GM12878 (cell line): ENCODE results near the gene LCE2D. TPM values are rescaled to one million over a fixed set of nuclear protein-coding genes. Genes with fewer than 3 reads are reported as not detected.

ENCODE experiments used
- ATAC-seq: fragments of 200-7000 bp; cut with Tn5 transposase; 3 replicates; pipeline ENCODE4 v1.9.1; 2020; ENCODE audit warnings: mild to moderate bottlenecking, moderate library complexity
- BruUV-seq: library from RNA; stranded (reverse); fragments of 400-500 nt; replicated peaks from 2 replicates; lab custom pipeline; 2021; lab: Mats Ljungman, UMichigan
- CTCF ChIA-PET: fragments of 300-600 bp; sonication (Branson Sonifier 250); formaldehyde crosslinking; extraction: SDS; loops from one replicate; lab custom pipeline; 2021; ENCODE audit warnings: inconsistent platforms; lab: Yijun Ruan, JAX
- POLR2A ChIA-PET: fragments of 350-600 bp; formaldehyde crosslinking; extraction: SDS; loops from one replicate; lab custom pipeline; 2021; ENCODE audit warnings: inconsistent platforms; lab: Charles Lee
- RAD21 ChIA-PET: fragments of 300-600 bp; sonication (Branson Sonifier 250); formaldehyde crosslinking; loops from one replicate; lab custom pipeline; 2023; ENCODE audit warnings: antibody characterized with exemption; ENCODE audit not compliant: unreplicated experiment; lab: Charles Lee
- SMC1A ChIA-PET: fragments of 300-600 bp; sonication (Branson Sonifier 250); formaldehyde crosslinking; loops from one replicate; lab custom pipeline; 2023; ENCODE audit not compliant: unreplicated experiment, uncharacterized antibody; lab: Charles Lee
- DNase-seq: peaks from one replicate; pipeline ENCODE4 v3.0.0-alpha.2; 2011; ENCODE audit warnings: low read depth, low spot score
- FAIRE-seq: peaks from 3 replicates; lab custom pipeline; 2011; peaks lifted over from hg19 to GRCh38; lab: Jason Lieb, UNC
- H2AFZ ChIP-seq: 2 replicates; pipeline ENCODE4 v1.6.0; 2011; ENCODE audit warnings: low read depth, low read length, control low read depth; ENCODE audit not compliant: control insufficient read depth
- H3K27ac ChIP-seq: 2 replicates; pipeline ENCODE4 v1.5.1; 2011; ENCODE audit warnings: control low read depth; ENCODE audit not compliant: control insufficient read depth, insufficient read depth
- H3K27me3 ChIP-seq, 2 experiments: replicated peaks in 1 of 2; 2 replicates each; pipeline versions ENCODE4 v1.6.0 to v1.6.1; 2011; ENCODE audit warnings: low read length in 1 of 2; ENCODE audit not compliant: control insufficient read depth in 2 of 2, insufficient read depth in 2 of 2
- H3K36me3 ChIP-seq, 2 experiments: 2 replicates each; pipeline ENCODE4 v1.5.1; 2011; ENCODE audit warnings: low read length in 1 of 2; ENCODE audit not compliant: control insufficient read depth in 2 of 2, insufficient read depth in 2 of 2
- H3K4me1 ChIP-seq: 2 replicates; pipeline ENCODE4 v1.6.1; 2011; ENCODE audit warnings: mild to moderate bottlenecking, low read length, moderate library complexity, mixed read lengths; ENCODE audit not compliant: control insufficient read depth, insufficient read depth
- H3K4me2 ChIP-seq: 2 replicates; pipeline ENCODE4 v1.6.0; 2011; ENCODE audit warnings: control low read depth; ENCODE audit not compliant: control insufficient read depth, insufficient read depth
- H3K4me3 ChIP-seq: fragments of 200-600 bp; sonication (generic); 2 replicates; pipeline ENCODE4 v1.5.1; 2016
- H3K79me2 ChIP-seq: 2 replicates; pipeline ENCODE4 v1.6.0; 2011; ENCODE audit warnings: low read length; ENCODE audit not compliant: control insufficient read depth, insufficient read depth
- H3K9ac ChIP-seq: 2 replicates; pipeline ENCODE4 v1.8.0; 2011; ENCODE audit warnings: low read length, control low read depth, mixed read lengths; ENCODE audit not compliant: control insufficient read depth, insufficient read depth
- H3K9me3 ChIP-seq: replicated peaks from 3 replicates; pipeline ENCODE4 v1.5.1; 2011; ENCODE audit warnings: mild to moderate bottlenecking, low read length; ENCODE audit not compliant: control insufficient read depth, insufficient read depth
- H4K20me1 ChIP-seq: 2 replicates; pipeline ENCODE4 v1.6.0; 2011; ENCODE audit not compliant: control insufficient read depth, insufficient read depth
- BACH1 ChIP-seq: fragments of 450-650 bp; IDR thresholded peaks from 2 replicates; pipeline ENCODE4 v1.6.1; 2017; ENCODE audit warnings: mild to moderate bottlenecking, borderline replicate concordance
- BCL3 ChIP-seq: IDR thresholded peaks from 2 replicates; pipeline ENCODE4 v1.6.1; 2011; ENCODE audit warnings: borderline replicate concordance, low read depth, mild to moderate bottlenecking, moderate library complexity, low read length; ENCODE audit not compliant: insufficient read depth, poor library complexity, severe bottlenecking
- BRCA1 ChIP-seq: IDR thresholded peaks from 2 replicates; pipeline ENCODE4 v1.6.1; 2011; ENCODE audit warnings: low read depth, low read length, improper control_type of control experiment
- CREB1 ChIP-seq: IDR thresholded peaks from 2 replicates; pipeline ENCODE4 v1.6.1; 2012; ENCODE audit warnings: low read depth, mild to moderate bottlenecking, inconsistent platforms
- EGR1 ChIP-seq, 2 experiments: IDR thresholded peaks; 1 replicate in 1 of 2; 2 replicates in 1 of 2; pipeline ENCODE4 v1.6.1; 2011 to 2012; ENCODE audit warnings: low read depth in 2 of 2, low read length in 2 of 2, borderline replicate concordance in 1 of 2, mild to moderate bottlenecking in 1 of 2, moderate library complexity in 1 of 2
- KLF5 ChIP-seq: fragments of 450-650 bp; IDR thresholded peaks from 2 replicates; pipeline ENCODE4 v1.6.1; 2014; ENCODE audit warnings: mild to moderate bottlenecking; ENCODE audit not compliant: partially characterized antibody
- NR2F1 ChIP-seq: fragments of 450-650 bp; conservative IDR thresholded peaks from 2 replicates; pipeline ENCODE4 v1.6.1; 2017; ENCODE audit warnings: mild to moderate bottlenecking
- RCOR1 ChIP-seq: conservative IDR thresholded peaks from 2 replicates; pipeline ENCODE4 v1.6.1; 2012; ENCODE audit warnings: low read depth, low read length, improper control_type of control experiment
- RUNX3 ChIP-seq: IDR thresholded peaks from 2 replicates; pipeline ENCODE4 v1.6.1; 2012; ENCODE audit warnings: low read length, inconsistent platforms
- SKIL ChIP-seq: fragments of 450-650 bp; IDR thresholded peaks from 2 replicates; pipeline ENCODE4 v1.6.1; 2017; ENCODE audit warnings: mild to moderate bottlenecking, low read depth, inconsistent platforms; ENCODE audit not compliant: poor library complexity, severe bottlenecking
- SUPT20H ChIP-seq: IDR thresholded peaks from 2 replicates; pipeline ENCODE4 v1.6.1; 2011; ENCODE audit warnings: low read depth, mild to moderate bottlenecking, low read length, moderate library complexity, borderline replicate concordance; ENCODE audit not compliant: control insufficient read depth
- ZBTB11 ChIP-seq: fragments of 450-650 bp; formaldehyde crosslinking; IDR thresholded peaks from 2 replicates; pipeline ENCODE4 v1.5.0; 2022; ENCODE audit warnings: mild to moderate bottlenecking, missing genetic modification characterization
- ZNF622 ChIP-seq: fragments of 450-650 bp; IDR thresholded peaks from 2 replicates; pipeline ENCODE4 v1.6.1; 2017; ENCODE audit warnings: mild to moderate bottlenecking, inconsistent platforms
- ZSCAN29 ChIP-seq: fragments of 450-650 bp; IDR thresholded peaks from 2 replicates; pipeline ENCODE4 v1.6.1; 2017; ENCODE audit warnings: mild to moderate bottlenecking, moderate library complexity
- WGBS: methylation state at CpG from one replicate; pipeline ENCODE4 v1.1.6; 2016; ENCODE audit warnings: low lambda C conversion rate; ENCODE audit not compliant: insufficient replicate concordance, insufficient coverage; ENCODE audit errors: missing lambda C conversion rate; 5-methylcytosine and 5-hydroxymethylcytosine counted together
- in situ Hi-C: fragments of 300-500 bp; cut with MboI; formaldehyde crosslinking; loops from 9 replicates; pipeline ENCODE4 v1.14.3; 2018; ENCODE audit warnings: mixed read lengths
- intact Hi-C: fragments of 100-400 bp; cut with micrococcal nuclease; formaldehyde crosslinking; loops from one replicate; pipeline ENCODE4 v1.14.2; 2022; ENCODE audit not compliant: unreplicated experiment
- polyA plus RNA-seq, 11 experiments: library from polyadenylated mRNA; depleted of rRNA in 4 of 11; unstranded in 6 of 11; stranded (reverse) in 5 of 11; fragments of >200 nt; fragmentation: Nextera tagmentation in 4 of 11; fragmentation: Illumina TruSeq in 1 of 11; extraction: Ambion mirVana in 4 of 11; extraction: Trizol in 1 of 11; gene quantifications; 1 replicate in 1 of 11; 2 replicates in 10 of 11; pipeline versions ENCODE4 v1.2.1 to v1.2.3, GENCODE V29; 2011 to 2016; ENCODE audit warnings: inconsistent platforms in 2 of 11, missing spikeins in 2 of 11, low read depth in 1 of 11
- total RNA-seq, 4 experiments: library from RNA; depleted of rRNA in 3 of 4; stranded (reverse); fragments of >200 nt in 3 of 4; fragmentation: Illumina TruSeq in 1 of 4; extraction: Trizol in 1 of 4; gene quantifications; 2 replicates each; pipeline versions ENCODE4 v1.2.1 to v1.2.3, GENCODE V29; 2013 to 2021

LCE2D gene
- total and polyA plus RNA-seq, 10 of the 15 experiments (the other 5 are each of a cell fraction or from before 2014, with no cell fraction given) = not detected

- in situ Hi-C loops = no loop called here
- intact Hi-C loops = no loop called here
- Histone ChIP-seq H3K36me3 (no peaks in the 10 kb centered on the region), H3K9me3 (no peaks in the 10 kb centered on the region), H2AFZ (no peak within 1 kb of the TSS), H3K4me2 (no peak within 1 kb of the TSS), H3K27ac (no peak within 1 kb of the TSS), H3K4me3 (no peak within 1 kb of the TSS), H3K27me3 (no peaks in the 10 kb centered on the region; a peak in 1 of 4 replicates), H3K9ac (no peak within 1 kb of the TSS), H4K20me1 (no peaks in the 10 kb centered on the region), H3K79me2 (no peaks in the 10 kb centered on the region), H3K4me1 (no peaks in the 10 kb centered on the region)
- no peak for ATAC-seq
- ChIA-PET SMC1A (no interaction called here), POLR2A (no interaction called here), CTCF (no interaction called here), RAD21 (no interaction called here)
- no peak for DNase-seq
- no TSS peak for BruUV-seq
- 0% methylated on average over 2 of the region's 2 CpGs for WGBS
- FAIRE-seq = no peak
- no peak for TF ChIP-seq NR2F1
- TF ChIP-seq ZBTB11 = no peak
- no peak for TF ChIP-seq SUPT20H
- TF ChIP-seq RCOR1 = no peak
- TF ChIP-seq ZNF622 = no peak
- no peak for TF ChIP-seq BCL3
- no peak for TF ChIP-seq BACH1
- no peak for TF ChIP-seq BRCA1
- no peak for TF ChIP-seq SKIL
- TF ChIP-seq ZSCAN29 = no peak
- no peak for TF ChIP-seq CREB1
- TF ChIP-seq KLF5 = no peak
- TF ChIP-seq EGR1 (IDR thresholded peaks at IDR 0.05; ENCODE audit: borderline replicate concordance in 1 of 2, low read depth in 2 of 2, low read length in 2 of 2) = no peak
- no peak for TF ChIP-seq RUNX3
Observed at GRCh38 chr1:152707860-152708259, 44.7 kb downstream of the LCE2D start, which contains the start of gene LCE4A. TSS of gene LCE4A (plus strand) at chr1:152708160. CDS start at chr1:152709076, 916 bp downstream.
